Measurements from ENCODE around the gene AHRR. TPM values are rescaled to one million over a fixed set of nuclear protein-coding genes. Genes with fewer than 3 reads are reported as not detected.

The AHRR gene
- total RNA-seq, 1 donor from 2014 or later = 8.4 TPM

DNA sequence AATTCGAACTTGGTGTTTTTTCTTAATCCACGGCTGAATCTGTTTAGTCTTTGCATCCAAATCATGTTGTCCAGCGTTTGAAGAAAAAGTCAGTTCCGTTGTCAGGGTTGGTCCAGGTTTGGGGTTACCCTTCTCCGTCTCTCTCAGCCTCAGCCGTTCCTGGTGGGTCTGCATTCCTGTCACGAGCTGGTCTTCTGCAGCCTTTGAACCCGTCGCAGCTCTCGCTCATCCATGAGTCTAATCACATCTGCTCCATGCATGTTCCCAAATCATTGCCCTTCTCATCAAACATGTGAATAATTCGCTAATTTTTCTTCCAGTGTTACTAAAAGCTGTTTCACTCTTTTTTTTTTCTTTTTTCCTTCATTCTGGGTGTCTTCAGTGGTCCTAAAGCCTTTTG lies 82.5 kb downstream of the AHRR start:
- intact Hi-C loops (cut with DNase I) = no loop called here
- DNase-seq = no peak

DNA sequence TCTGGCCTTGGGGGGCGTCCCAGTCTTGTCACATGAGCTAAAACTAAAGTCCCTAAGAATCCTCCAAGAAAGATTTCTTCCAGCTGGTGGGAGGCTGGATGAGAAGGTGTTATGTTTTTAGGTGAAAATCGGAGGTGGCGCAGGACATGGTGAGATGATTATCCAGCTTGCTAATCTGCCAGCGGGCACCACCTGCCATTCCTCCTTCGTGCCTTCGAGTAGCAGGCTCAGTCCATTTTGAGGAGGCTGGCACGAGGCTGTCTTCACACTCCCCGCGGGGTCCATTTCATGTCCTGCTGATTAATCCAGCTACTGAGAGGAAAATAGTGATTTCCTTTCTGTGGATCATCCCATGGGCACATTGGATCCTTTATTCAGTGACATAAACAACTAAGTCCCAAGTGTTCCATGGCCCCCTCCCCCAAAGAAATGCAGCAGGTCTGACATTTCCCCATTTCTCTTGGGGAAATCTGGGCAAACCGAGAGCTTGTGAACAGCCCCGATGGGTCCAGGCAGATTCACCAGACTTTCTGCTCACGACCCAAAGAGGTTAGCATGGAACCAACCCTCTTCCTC lies 83.2 kb downstream of the AHRR start:
- Histone ChIP-seq H3K27ac (no peak overlapping the region), H3K36me3 (no peaks in the 10 kb centered on the region), H3K4me1 (peaks cover 11% of the 10 kb centered on the region), H3K4me3 (no peak overlapping the region), H3K27me3 (ENCODE audit: low read depth) (no peaks in the 10 kb centered on the region), H3K9me3 (no peaks in the 10 kb centered on the region)
- intact Hi-C loops (cut with DNase I) = no loop called here
- DNase-seq (no peak), ATAC-seq (no peak)
- TF ChIP-seq, protein P1, sequence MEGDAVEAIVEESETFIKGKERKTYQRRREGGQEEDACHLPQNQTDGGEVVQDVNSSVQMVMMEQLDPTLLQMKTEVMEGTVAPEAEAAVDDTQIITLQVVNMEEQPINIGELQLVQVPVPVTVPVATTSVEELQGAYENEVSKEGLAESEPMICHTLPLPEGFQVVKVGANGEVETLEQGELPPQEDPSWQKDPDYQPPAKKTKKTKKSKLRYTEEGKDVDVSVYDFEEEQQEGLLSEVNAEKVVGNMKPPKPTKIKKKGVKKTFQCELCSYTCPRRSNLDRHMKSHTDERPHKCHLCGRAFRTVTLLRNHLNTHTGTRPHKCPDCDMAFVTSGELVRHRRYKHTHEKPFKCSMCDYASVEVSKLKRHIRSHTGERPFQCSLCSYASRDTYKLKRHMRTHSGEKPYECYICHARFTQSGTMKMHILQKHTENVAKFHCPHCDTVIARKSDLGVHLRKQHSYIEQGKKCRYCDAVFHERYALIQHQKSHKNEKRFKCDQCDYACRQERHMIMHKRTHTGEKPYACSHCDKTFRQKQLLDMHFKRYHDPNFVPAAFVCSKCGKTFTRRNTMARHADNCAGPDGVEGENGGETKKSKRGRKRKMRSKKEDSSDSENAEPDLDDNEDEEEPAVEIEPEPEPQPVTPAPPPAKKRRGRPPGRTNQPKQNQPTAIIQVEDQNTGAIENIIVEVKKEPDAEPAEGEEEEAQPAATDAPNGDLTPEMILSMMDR (IDR thresholded peaks at IDR 0.05) = no peak

More for the DNA sequence above, 82.5 kb downstream of the AHRR start:
- H3K27ac ChIP-seq = no peak overlapping the region
- H3K4me3 ChIP-seq = no peak overlapping the region
- H3K9me3 ChIP-seq = no peaks in the 10 kb centered on the region
- no peak for ATAC-seq
- H3K36me3 ChIP-seq = no peaks in the 10 kb centered on the region
- peaks cover 19% of the 10 kb centered on the region for H3K4me1 ChIP-seq
- TF ChIP-seq, protein P1 (IDR thresholded peaks at IDR 0.05) = no peak
- no peaks in the 10 kb centered on the region for H3K27me3 ChIP-seq (ENCODE audit: low read depth)

DNA sequence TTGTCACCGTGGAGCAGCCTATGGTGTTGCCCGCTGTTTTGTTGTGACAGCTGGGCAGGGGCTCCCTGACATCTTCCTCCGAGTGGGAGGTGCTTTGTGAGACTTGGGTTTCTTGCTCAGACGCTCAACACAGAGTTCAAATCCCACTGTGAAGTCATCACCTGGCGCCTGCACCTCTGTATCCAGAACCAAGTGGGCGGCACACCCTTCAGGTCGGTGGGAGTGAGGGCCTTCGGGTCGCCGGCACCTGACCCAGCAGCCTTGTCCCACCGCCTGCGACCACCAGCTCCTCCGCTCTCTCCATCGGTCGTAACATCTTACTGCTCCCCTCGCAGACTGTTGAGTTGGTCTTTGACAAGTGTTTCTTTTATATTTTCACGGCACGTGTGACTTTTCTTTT lies 83.9 kb downstream of the AHRR start:
- TF ChIP-seq, protein P1 (IDR thresholded peaks at IDR 0.05) = no peak
- intact Hi-C loops (cut with DNase I) = no loop called here
- no peak overlapping the region for H3K4me3 ChIP-seq
- H3K36me3 ChIP-seq = no peaks in the 10 kb centered on the region
- ATAC-seq (no peak), DNase-seq (no peak)
- no peak overlapping the region for H3K27ac ChIP-seq
- H3K9me3 ChIP-seq = no peaks in the 10 kb centered on the region
- H3K4me1 ChIP-seq = peaks cover 5% of the 10 kb centered on the region
- H3K27me3 ChIP-seq (ENCODE audit: low read depth) = no peaks in the 10 kb centered on the region

DNA sequence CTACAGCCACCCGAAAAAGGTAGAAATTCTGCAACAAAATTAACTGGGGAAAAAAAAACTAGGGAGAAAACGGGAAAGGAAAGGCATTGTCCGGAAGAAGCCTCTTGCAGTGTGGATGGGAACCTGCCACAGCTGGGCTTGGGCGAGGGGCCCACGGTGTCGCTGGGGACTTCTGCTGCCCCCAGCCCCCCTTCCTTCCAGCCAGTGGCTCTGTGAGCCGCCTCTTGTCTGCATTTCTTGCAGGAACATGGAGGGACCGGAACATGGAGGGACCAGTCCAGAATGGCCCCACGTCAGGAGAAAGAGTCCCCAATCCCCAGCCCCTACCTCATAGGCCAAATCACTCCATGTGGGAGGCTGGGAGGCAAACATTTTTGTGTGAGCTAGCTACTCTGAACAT lies 84.5 kb downstream of the AHRR start:
- Histone ChIP-seq H3K4me3 (no peak overlapping the region), H3K36me3 (no peaks in the 10 kb centered on the region), H3K9me3 (no peaks in the 10 kb centered on the region), H3K27me3 (ENCODE audit: low read depth) (no peaks in the 10 kb centered on the region), H3K27ac (no peak overlapping the region), H3K4me1 (no peaks in the 10 kb centered on the region)
- ATAC-seq = no peak
- no peak for DNase-seq
- intact Hi-C loops (cut with DNase I) = no loop called here
- TF ChIP-seq, protein P1 (IDR thresholded peaks at IDR 0.05) = no peak

DNA sequence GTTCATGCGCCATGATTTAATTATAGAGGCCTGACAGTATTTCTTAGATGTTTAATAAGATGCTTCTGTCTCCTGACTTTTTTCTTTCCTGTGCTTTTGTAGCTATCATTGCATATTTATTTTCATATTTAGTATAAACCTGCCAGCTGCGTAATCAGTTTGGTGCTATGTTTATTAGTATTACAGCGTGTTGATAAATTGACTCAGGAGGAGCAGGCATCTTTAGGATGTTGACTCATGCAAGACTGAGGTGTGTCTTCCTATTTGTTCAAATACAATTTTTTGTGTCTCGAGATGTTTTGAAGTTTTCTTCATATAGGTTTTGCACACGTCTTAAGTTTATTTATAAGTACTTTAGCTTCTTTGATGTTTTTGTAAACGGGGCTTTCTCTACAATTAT lies 85.5 kb downstream of the AHRR start:
- H3K27me3 ChIP-seq (ENCODE audit: low read depth) = no peaks in the 10 kb centered on the region
- no peaks in the 10 kb centered on the region for H3K36me3 ChIP-seq
- no peak overlapping the region for H3K27ac ChIP-seq
- TF ChIP-seq, protein P1 (IDR thresholded peaks at IDR 0.05) = no peak
- H3K9me3 ChIP-seq = no peaks in the 10 kb centered on the region
- ATAC-seq (no peak), DNase-seq (no peak)
- no peak overlapping the region for H3K4me3 ChIP-seq
- H3K4me1 ChIP-seq = no peaks in the 10 kb centered on the region
- intact Hi-C loops (cut with DNase I) = no loop called here

Data from lower lobe of right lung (tissue), 2 donors.